H9 (cell line): ENCODE measurements around the gene MAPT. TPM values are rescaled to one million over a fixed set of nuclear protein-coding genes. Genes with fewer than 3 reads are reported as not detected.

Experiments used
- DNase-seq: peaks from one replicate; pipeline ENCODE4 v3.0.0-alpha.2; 2017
- H2AFZ ChIP-seq: one replicate; pipeline ENCODE4 v1.6.1; 2013; ENCODE audit warnings: mild to moderate bottlenecking, low read length, control low read depth, moderate library complexity
- H2AK5ac ChIP-seq: 2 replicates; pipeline ENCODE4 v1.6.1; 2013; ENCODE audit warnings: low read length, control low read depth, mixed read lengths; ENCODE audit not compliant: insufficient read length
- H2BK120ac ChIP-seq: one replicate; pipeline ENCODE4 v1.6.1; 2013; ENCODE audit warnings: low read depth, mild to moderate bottlenecking, low read length, control low read depth, inconsistent platforms; ENCODE audit not compliant: poor library complexity, severe bottlenecking
- H2BK12ac ChIP-seq: 2 replicates; pipeline ENCODE4 v1.6.1; 2013; ENCODE audit warnings: low read length, control low read depth, mixed read lengths, low read depth; ENCODE audit not compliant: insufficient read length
- H2BK15ac ChIP-seq: 2 replicates; pipeline ENCODE4 v1.6.1; 2013; ENCODE audit warnings: low read depth, low read length, control low read depth
- H2BK20ac ChIP-seq: one replicate; pipeline ENCODE4 v1.6.1; 2013; ENCODE audit warnings: low read depth, mild to moderate bottlenecking, low read length, control low read depth, inconsistent platforms; ENCODE audit not compliant: poor library complexity, severe bottlenecking
- H2BK5ac ChIP-seq: 2 replicates; pipeline ENCODE4 v1.6.1; 2013; ENCODE audit warnings: low read length, control low read depth, mixed read lengths; ENCODE audit not compliant: insufficient read length
- H3K14ac ChIP-seq: 2 replicates; pipeline ENCODE4 v1.6.1; 2013; ENCODE audit warnings: low read length, control low read depth; ENCODE audit not compliant: insufficient read depth
- H3K18ac ChIP-seq: 2 replicates; pipeline ENCODE4 v1.6.1; 2013; ENCODE audit warnings: low read depth, mild to moderate bottlenecking, mixed read lengths, low read length, control low read depth; ENCODE audit not compliant: insufficient read length
- H3K23ac ChIP-seq: 2 replicates; pipeline ENCODE4 v1.6.1; 2013; ENCODE audit warnings: low read length, control low read depth, mixed read lengths, low read depth; ENCODE audit not compliant: insufficient read length
- H3K23me2 ChIP-seq: 2 replicates; pipeline ENCODE4 v1.6.1; 2013; ENCODE audit warnings: low read depth, mild to moderate bottlenecking, mixed read lengths, low read length, control low read depth; ENCODE audit not compliant: insufficient read length, poor library complexity, severe bottlenecking
- H3K27ac ChIP-seq: 2 replicates; pipeline ENCODE4 v1.5.1; 2013; ENCODE audit warnings: low read length, control low read depth, mixed read lengths, low read depth; ENCODE audit not compliant: insufficient read length
- H3K27me3 ChIP-seq: 2 replicates; pipeline ENCODE4 v1.6.1; 2013; ENCODE audit warnings: low read length, control low read depth, inconsistent platforms; ENCODE audit not compliant: insufficient read depth
- H3K4ac ChIP-seq: 2 replicates; pipeline ENCODE4 v1.6.1; 2013; ENCODE audit warnings: low read depth, mild to moderate bottlenecking, control low read depth, inconsistent platforms, low read length, moderate library complexity
- H3K4me1 ChIP-seq: 2 replicates; pipeline ENCODE4 v1.6.1; 2013; ENCODE audit warnings: low read length, control low read depth, inconsistent platforms; ENCODE audit not compliant: insufficient read depth
- H3K4me2 ChIP-seq: 2 replicates; pipeline ENCODE4 v1.6.1; 2013; ENCODE audit warnings: low read length, control low read depth, mixed read lengths; ENCODE audit not compliant: insufficient read length, insufficient read depth
- H3K56ac ChIP-seq: 2 replicates; pipeline ENCODE4 v1.6.1; 2013; ENCODE audit warnings: low read depth, mild to moderate bottlenecking, mixed read lengths, low read length, control low read depth; ENCODE audit not compliant: insufficient read length
- H3K79me1 ChIP-seq: 2 replicates; pipeline ENCODE4 v1.6.1; 2013; ENCODE audit warnings: low read depth, mild to moderate bottlenecking, moderate library complexity, low read length, control low read depth, inconsistent platforms; ENCODE audit not compliant: insufficient read depth, poor library complexity, severe bottlenecking
- H3K79me2 ChIP-seq: 2 replicates; pipeline ENCODE4 v1.6.1; 2013; ENCODE audit warnings: low read length, control low read depth, inconsistent platforms; ENCODE audit not compliant: insufficient read depth
- H3K9ac ChIP-seq: 2 replicates; pipeline ENCODE4 v1.6.1; 2013; ENCODE audit warnings: low read length, control low read depth, mixed read lengths; ENCODE audit not compliant: insufficient read length; ENCODE audit errors: extremely low read depth
- H3K9me3 ChIP-seq: one replicate; pipeline ENCODE4 v1.6.1; 2013; ENCODE audit warnings: low read depth, low read length, inconsistent platforms; ENCODE audit not compliant: control insufficient read depth
- H3T11ph ChIP-seq: one replicate; pipeline ENCODE4 v1.6.1; 2013; ENCODE audit warnings: mild to moderate bottlenecking, low read length, control low read depth, inconsistent platforms
- H4K20me1 ChIP-seq: one replicate; pipeline ENCODE4 v1.6.1; 2013; ENCODE audit not compliant: control insufficient read depth, insufficient read length, insufficient read depth
- H4K5ac ChIP-seq: 2 replicates; pipeline ENCODE4 v1.6.1; 2013; ENCODE audit warnings: low read depth, mild to moderate bottlenecking, mixed read lengths, low read length, control low read depth; ENCODE audit not compliant: insufficient read length
- H4K8ac ChIP-seq: replicated peaks from 2 replicates; pipeline ENCODE4 v1.6.1; 2013; ENCODE audit warnings: low read length, control low read depth, mixed read lengths, low read depth; ENCODE audit not compliant: insufficient read length
- H4K91ac ChIP-seq: 2 replicates; pipeline ENCODE4 v1.6.1; 2013; ENCODE audit warnings: low read depth, mild to moderate bottlenecking, moderate library complexity, mixed read lengths, low read length, control low read depth; ENCODE audit not compliant: insufficient read length
- H3K27ac Mint-ChIP-seq, 3 experiments: 2 replicates in 2 of 3; 3 replicates in 1 of 3; pipeline ENCODE4 v1.8.0; 2020 to 2021; ENCODE audit warnings: mixed read lengths in 3 of 3, mild to moderate bottlenecking in 1 of 3, moderate library complexity in 1 of 3
- H3K27me3 Mint-ChIP-seq: 2 replicates; pipeline ENCODE4 v1.8.0; 2021; ENCODE audit warnings: low read depth, mild to moderate bottlenecking, moderate library complexity, mixed read lengths
- H3K36me3 Mint-ChIP-seq, 3 experiments: 2 replicates in 2 of 3; 3 replicates in 1 of 3; pipeline ENCODE4 v1.8.0; 2020 to 2021; ENCODE audit warnings: low read depth in 3 of 3, mixed read lengths in 3 of 3; ENCODE audit not compliant: insufficient read depth in 1 of 3
- H3K4me1 Mint-ChIP-seq, 2 experiments: 2 replicates each; pipeline ENCODE4 v1.8.0; 2020; ENCODE audit warnings: mixed read lengths in 2 of 2
- H3K4me3 Mint-ChIP-seq, 2 experiments: 2 replicates in 1 of 2; 3 replicates in 1 of 2; pipeline ENCODE4 v1.8.0; 2020 to 2021; ENCODE audit warnings: mild to moderate bottlenecking in 2 of 2, mixed read lengths in 2 of 2, moderate library complexity in 1 of 2
- H3K9me3 Mint-ChIP-seq, 2 experiments: 2 replicates in 1 of 2; 3 replicates in 1 of 2; pipeline ENCODE4 v1.8.0; 2020; ENCODE audit warnings: mild to moderate bottlenecking in 2 of 2, mixed read lengths in 2 of 2, moderate library complexity in 1 of 2
- CTCF ChIP-seq: fragments of 200-600 bp; sonication (generic); conservative IDR thresholded peaks from 3 replicates; pipeline ENCODE4 v1.8.0; 2021; ENCODE audit warnings: antibody characterized with exemption, mild to moderate bottlenecking
- WGBS: extraction: QIAGEN DNeasy Blood & Tissue Kit; methylation state at CpG from one replicate; pipeline ENCODE4 v1.1.7; 2013; ENCODE audit warnings: missing lambda C conversion rate, low lambda C conversion rate, mixed read lengths; ENCODE audit not compliant: insufficient read length; ENCODE audit errors: extremely low coverage; 5-methylcytosine and 5-hydroxymethylcytosine counted together
- total RNA-seq: library from RNA; stranded (reverse); gene quantifications from 2 replicates; pipeline ENCODE4 v1.2.1, GENCODE V29; 2021

MAPT gene
- total RNA-seq, 1 experiment from 2014 or later = 1.6 TPM

- no peaks in the 10 kb centered on the region for H3K4me1 ChIP-seq
- no peak overlapping the region for H3K56ac ChIP-seq
- no peak overlapping the region; the same call in 1 of the 2 replicates for H3K14ac ChIP-seq
- H4K91ac ChIP-seq = no peak overlapping the region
- H2BK12ac ChIP-seq = no peak overlapping the region
- no peak overlapping the region for H3K4me3 Mint-ChIP-seq
- no peak overlapping the region for H2BK20ac ChIP-seq
- no peak overlapping the region for H3K27ac ChIP-seq
- no peaks in the 10 kb centered on the region for H3K23me2 ChIP-seq
- H2AFZ ChIP-seq = no peak overlapping the region
- no peak overlapping the region for H3K4me2 ChIP-seq
- peaks cover under 1% of the 10 kb centered on the region; the same call in 1 of the 2 replicates for H3K27me3 Mint-ChIP-seq
- H4K20me1 ChIP-seq = peaks cover 4% of the 10 kb centered on the region
- no peaks in the 10 kb centered on the region for H3K36me3 Mint-ChIP-seq
- H2BK120ac ChIP-seq = no peak overlapping the region
- no peaks in the 10 kb centered on the region for H3K79me1 ChIP-seq
- no peak overlapping the region for H3K23ac ChIP-seq
- H4K8ac ChIP-seq = no peak overlapping the region
- no peak overlapping the region for H3K9ac ChIP-seq
- H2AK5ac ChIP-seq = no peak overlapping the region
- no peak for DNase-seq
- no peak overlapping the region for H3K27ac Mint-ChIP-seq
- no peak overlapping the region for H3K18ac ChIP-seq
- H3K79me2 ChIP-seq = no peaks in the 10 kb centered on the region
- no peak overlapping the region for H3K4ac ChIP-seq
- H4K5ac ChIP-seq = no peak overlapping the region
- no peaks in the 10 kb centered on the region for H3K9me3 ChIP-seq
- WGBS = no CpG with 5 or more reads among the region's 9 CpGs
- H2BK5ac ChIP-seq = no peak overlapping the region
- H3K4me1 Mint-ChIP-seq = no peaks in the 10 kb centered on the region
- no peaks in the 10 kb centered on the region for H3K27me3 ChIP-seq
- no peak for TF ChIP-seq CTCF
- H3T11ph ChIP-seq = no peak overlapping the region
- no peaks in the 10 kb centered on the region for H3K9me3 Mint-ChIP-seq
- no peak overlapping the region for H2BK15ac ChIP-seq
These were observed 47.7 kb upstream of the MAPT start for GRCh38 chr17:45846646-45847045.
